ENCODE measurements around the gene POLR1G.

- TF ChIP-seq POLR2A (IDR thresholded peaks at IDR 0.05) (no peak), CTCF (IDR thresholded peaks at IDR 0.05) (no peak)
Measured at GRCh38 chr19:45451850-45452387, 45.5 kb downstream of the POLR1G start.

All from prostate gland (tissue), 2 donors.